Neural cell (in vitro differentiated cells): Measurements from ENCODE around the gene CAPN5. TPM values are rescaled to one million over a fixed set of nuclear protein-coding genes. Genes with fewer than 3 reads are reported as not detected.

ENCODE experiments used
- H2AFZ ChIP-seq: fragments of 200-600, 300-800 bp; sonication (generic), shearing (Covaris generic); 2 replicates; pipeline ENCODE4 v1.6.0; 2014; ENCODE audit warnings: low read depth, mild to moderate bottlenecking, antibody characterized with exemption, low read length, moderate library complexity
- H3F3A ChIP-seq: fragments of 200-600 bp; shearing (Covaris generic); 2 replicates; pipeline ENCODE4 v1.6.1; 2016; ENCODE audit warnings: mild to moderate bottlenecking, moderate library complexity, mixed read lengths, antibody characterized with exemption, low read length; ENCODE audit not compliant: insufficient read depth, poor library complexity, severe bottlenecking
- H3K27ac ChIP-seq: fragments of 200-600, 300-800 bp; sonication (generic), shearing (Covaris generic); 2 replicates; pipeline ENCODE4 v1.5.1; 2014; ENCODE audit warnings: mild to moderate bottlenecking, low read length, moderate library complexity
- H3K27me3 ChIP-seq: fragments of 300-800, 200-600 bp; sonication (generic), shearing (Covaris generic); 2 replicates; pipeline ENCODE4 v1.6.0; 2014; ENCODE audit warnings: mild to moderate bottlenecking, low read depth, low read length, moderate library complexity; ENCODE audit not compliant: insufficient read depth
- H3K36me3 ChIP-seq: fragments of 300-800, 200-600 bp; sonication (generic), shearing (Covaris generic); 2 replicates; pipeline ENCODE4 v1.5.1; 2014; ENCODE audit warnings: mild to moderate bottlenecking, antibody characterized with exemption, low read length, moderate library complexity; ENCODE audit not compliant: insufficient read depth
- H3K4me2 ChIP-seq: fragments of 300-800, 200-600 bp; sonication (generic), shearing (Covaris generic); 2 replicates; pipeline ENCODE4 v1.6.0; 2014; ENCODE audit warnings: mild to moderate bottlenecking, low read length
- H3K4me3 ChIP-seq: fragments of 300-800, 200-600 bp; sonication (generic), shearing (Covaris generic); 2 replicates; pipeline ENCODE4 v1.5.1; 2014; ENCODE audit warnings: mild to moderate bottlenecking, low read length, moderate library complexity
- H3K79me2 ChIP-seq: fragments of 200-600 bp; shearing (Covaris generic); replicated peaks from 2 replicates; pipeline ENCODE4 v1.6.0; 2014; ENCODE audit warnings: mild to moderate bottlenecking, low read length, moderate library complexity; ENCODE audit not compliant: insufficient read depth
- H3K9ac ChIP-seq: fragments of 300-800, 200-600 bp; sonication (generic), shearing (Covaris generic); 2 replicates; pipeline ENCODE4 v1.6.1; 2016; ENCODE audit warnings: mild to moderate bottlenecking, low read length, mixed read lengths
- H3K9me2 ChIP-seq: fragments of 200-600 bp; shearing (Covaris generic); 2 replicates; pipeline ENCODE4 v1.6.1; 2016; ENCODE audit warnings: mild to moderate bottlenecking, low read length, mixed read lengths; ENCODE audit not compliant: insufficient read depth
- H3K9me3 ChIP-seq: fragments of 200-600, 300-800 bp; sonication (generic), shearing (Covaris generic); 2 replicates; pipeline ENCODE4 v1.6.1; 2016; ENCODE audit warnings: mild to moderate bottlenecking, mixed run types, low read length, moderate library complexity, mixed read lengths
- H4K20me1 ChIP-seq: fragments of 200-600 bp; shearing (Covaris generic); 2 replicates; pipeline ENCODE4 v1.6.1; 2016; ENCODE audit warnings: mild to moderate bottlenecking, mixed run types; ENCODE audit not compliant: insufficient read depth
- EP300 ChIP-seq: fragments of 450-650 bp; conservative IDR thresholded peaks from 2 replicates; pipeline ENCODE4 v1.6.1; 2014; ENCODE audit warnings: antibody characterized with exemption, mild to moderate bottlenecking, moderate library complexity; ENCODE audit not compliant: poor library complexity, severe bottlenecking
- EZH2 ChIP-seq: fragments of 200-600, 300-800 bp; shearing (Covaris generic), sonication (generic); IDR thresholded peaks from 2 replicates; pipeline ENCODE4 v1.6.1; 2014; ENCODE audit warnings: antibody characterized with exemption, low read length, borderline replicate concordance, mild to moderate bottlenecking; ENCODE audit not compliant: insufficient read depth, poor library complexity, severe bottlenecking
- MXI1 ChIP-seq: fragments of 450-650 bp; conservative IDR thresholded peaks from 2 replicates; pipeline ENCODE4 v1.6.1; 2014; ENCODE audit warnings: antibody characterized with exemption, mild to moderate bottlenecking; ENCODE audit not compliant: poor library complexity, severe bottlenecking
- POLR2AphosphoS5 ChIP-seq: IDR thresholded peaks from 2 replicates; pipeline ENCODE4 v1.6.1; 2012
- RAD21 ChIP-seq: fragments of 450-650 bp; conservative IDR thresholded peaks from 2 replicates; pipeline ENCODE4 v1.6.1; 2014; ENCODE audit warnings: antibody characterized with exemption, mild to moderate bottlenecking, moderate library complexity
- SMC3 ChIP-seq: fragments of 450-650 bp; conservative IDR thresholded peaks from 2 replicates; pipeline ENCODE4 v1.6.1; 2014; ENCODE audit warnings: antibody characterized with exemption, mild to moderate bottlenecking, moderate library complexity; ENCODE audit not compliant: poor library complexity
- TAF1 ChIP-seq: IDR thresholded peaks from 2 replicates; pipeline ENCODE4 v1.6.1; 2012; ENCODE audit warnings: low read depth
- polyA plus RNA-seq: library from polyadenylated mRNA; depleted of rRNA; stranded (reverse); fragments of >200 nt; gene quantifications from 2 replicates; pipeline ENCODE4 v1.2.3, GENCODE V29; 2014
- TF ChIP-seq, protein P1 (sequence below): fragments of 450-650 bp; IDR thresholded peaks from 2 replicates; pipeline ENCODE4 v1.5.1; 2014; ENCODE audit warnings: antibody characterized with exemption, mild to moderate bottlenecking, moderate library complexity; ENCODE audit not compliant: poor library complexity, severe bottlenecking
- TF ChIP-seq, protein P2 (sequence below): IDR thresholded peaks from 2 replicates; pipeline ENCODE4 v1.6.1; 2012; ENCODE audit warnings: borderline replicate concordance

Gene CAPN5
- polyA plus RNA-seq, 1 donor from 2014 or later: 20.5 TPM

DNA sequence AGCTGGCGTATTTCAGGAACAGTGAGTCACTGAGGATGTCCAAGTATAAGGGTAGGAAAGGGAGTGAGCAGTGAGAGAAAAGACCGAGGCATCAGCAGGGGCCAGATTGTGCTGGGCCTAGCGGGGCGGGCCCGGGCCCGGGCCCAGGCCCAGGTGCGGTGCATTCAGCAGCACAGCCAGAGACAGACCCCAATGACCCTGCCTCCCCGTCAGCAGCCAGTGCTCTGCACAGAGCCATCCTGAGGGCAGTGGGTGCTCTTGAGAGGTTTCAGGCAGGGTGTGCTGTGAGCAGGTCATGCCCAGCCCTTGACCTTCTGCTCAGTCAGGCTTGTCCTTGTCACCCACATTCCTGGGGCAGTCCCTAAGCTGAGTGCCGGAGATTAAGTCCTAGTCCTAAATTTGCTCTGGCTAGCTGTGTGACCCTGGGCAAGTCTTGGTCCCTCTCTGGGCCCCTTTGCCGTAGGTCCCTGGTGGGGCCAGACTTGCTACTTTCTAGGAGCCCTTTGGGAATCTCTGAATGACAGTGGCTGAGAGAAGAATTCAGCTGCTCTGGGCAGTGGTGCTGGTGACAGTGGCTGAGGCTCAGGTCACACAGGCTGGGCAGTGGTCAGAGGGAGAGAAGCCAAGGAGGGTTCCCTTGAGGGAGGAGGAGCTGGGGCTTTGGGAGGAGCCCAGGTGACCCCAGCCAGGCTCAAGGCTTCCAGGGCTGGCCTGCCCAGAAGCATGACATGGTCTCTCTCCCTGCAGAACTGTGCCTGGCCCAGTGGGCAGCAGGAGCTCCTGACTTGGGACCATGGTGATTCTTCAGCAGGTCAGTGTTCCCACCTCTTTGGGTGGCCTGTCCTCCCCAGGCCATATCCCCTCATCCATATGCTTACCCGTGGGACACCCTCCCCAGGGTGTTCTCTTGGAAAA, 63.3 kb downstream of the CAPN5 start:
- no peak overlapping the region for H3K9ac ChIP-seq
- TF ChIP-seq POLR2AphosphoS5 (no peak), RAD21 (no peak), TAF1 (no peak), MXI1 (no peak), EP300 (no peak), SMC3 (no peak), EZH2 (no peak)
- TF ChIP-seq, protein P1, sequence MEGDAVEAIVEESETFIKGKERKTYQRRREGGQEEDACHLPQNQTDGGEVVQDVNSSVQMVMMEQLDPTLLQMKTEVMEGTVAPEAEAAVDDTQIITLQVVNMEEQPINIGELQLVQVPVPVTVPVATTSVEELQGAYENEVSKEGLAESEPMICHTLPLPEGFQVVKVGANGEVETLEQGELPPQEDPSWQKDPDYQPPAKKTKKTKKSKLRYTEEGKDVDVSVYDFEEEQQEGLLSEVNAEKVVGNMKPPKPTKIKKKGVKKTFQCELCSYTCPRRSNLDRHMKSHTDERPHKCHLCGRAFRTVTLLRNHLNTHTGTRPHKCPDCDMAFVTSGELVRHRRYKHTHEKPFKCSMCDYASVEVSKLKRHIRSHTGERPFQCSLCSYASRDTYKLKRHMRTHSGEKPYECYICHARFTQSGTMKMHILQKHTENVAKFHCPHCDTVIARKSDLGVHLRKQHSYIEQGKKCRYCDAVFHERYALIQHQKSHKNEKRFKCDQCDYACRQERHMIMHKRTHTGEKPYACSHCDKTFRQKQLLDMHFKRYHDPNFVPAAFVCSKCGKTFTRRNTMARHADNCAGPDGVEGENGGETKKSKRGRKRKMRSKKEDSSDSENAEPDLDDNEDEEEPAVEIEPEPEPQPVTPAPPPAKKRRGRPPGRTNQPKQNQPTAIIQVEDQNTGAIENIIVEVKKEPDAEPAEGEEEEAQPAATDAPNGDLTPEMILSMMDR: no peak
- TF ChIP-seq, protein P2, sequence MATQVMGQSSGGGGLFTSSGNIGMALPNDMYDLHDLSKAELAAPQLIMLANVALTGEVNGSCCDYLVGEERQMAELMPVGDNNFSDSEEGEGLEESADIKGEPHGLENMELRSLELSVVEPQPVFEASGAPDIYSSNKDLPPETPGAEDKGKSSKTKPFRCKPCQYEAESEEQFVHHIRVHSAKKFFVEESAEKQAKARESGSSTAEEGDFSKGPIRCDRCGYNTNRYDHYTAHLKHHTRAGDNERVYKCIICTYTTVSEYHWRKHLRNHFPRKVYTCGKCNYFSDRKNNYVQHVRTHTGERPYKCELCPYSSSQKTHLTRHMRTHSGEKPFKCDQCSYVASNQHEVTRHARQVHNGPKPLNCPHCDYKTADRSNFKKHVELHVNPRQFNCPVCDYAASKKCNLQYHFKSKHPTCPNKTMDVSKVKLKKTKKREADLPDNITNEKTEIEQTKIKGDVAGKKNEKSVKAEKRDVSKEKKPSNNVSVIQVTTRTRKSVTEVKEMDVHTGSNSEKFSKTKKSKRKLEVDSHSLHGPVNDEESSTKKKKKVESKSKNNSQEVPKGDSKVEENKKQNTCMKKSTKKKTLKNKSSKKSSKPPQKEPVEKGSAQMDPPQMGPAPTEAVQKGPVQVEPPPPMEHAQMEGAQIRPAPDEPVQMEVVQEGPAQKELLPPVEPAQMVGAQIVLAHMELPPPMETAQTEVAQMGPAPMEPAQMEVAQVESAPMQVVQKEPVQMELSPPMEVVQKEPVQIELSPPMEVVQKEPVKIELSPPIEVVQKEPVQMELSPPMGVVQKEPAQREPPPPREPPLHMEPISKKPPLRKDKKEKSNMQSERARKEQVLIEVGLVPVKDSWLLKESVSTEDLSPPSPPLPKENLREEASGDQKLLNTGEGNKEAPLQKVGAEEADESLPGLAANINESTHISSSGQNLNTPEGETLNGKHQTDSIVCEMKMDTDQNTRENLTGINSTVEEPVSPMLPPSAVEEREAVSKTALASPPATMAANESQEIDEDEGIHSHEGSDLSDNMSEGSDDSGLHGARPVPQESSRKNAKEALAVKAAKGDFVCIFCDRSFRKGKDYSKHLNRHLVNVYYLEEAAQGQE: no peak
- H3K9me2 ChIP-seq: no peaks in the 10 kb centered on the region
- no peaks in the 10 kb centered on the region for H3K9me3 ChIP-seq
- H2AFZ ChIP-seq: no peak overlapping the region
- no peaks in the 10 kb centered on the region for H3K79me2 ChIP-seq
- H4K20me1 ChIP-seq: no peaks in the 10 kb centered on the region
- H3K27ac ChIP-seq: no peak overlapping the region
- no peak overlapping the region for H3K4me3 ChIP-seq
- no peaks in the 10 kb centered on the region for H3F3A ChIP-seq
- no peak overlapping the region for H3K4me2 ChIP-seq
- no peaks in the 10 kb centered on the region for H3K36me3 ChIP-seq
- no peaks in the 10 kb centered on the region for H3K27me3 ChIP-seq

DNA sequence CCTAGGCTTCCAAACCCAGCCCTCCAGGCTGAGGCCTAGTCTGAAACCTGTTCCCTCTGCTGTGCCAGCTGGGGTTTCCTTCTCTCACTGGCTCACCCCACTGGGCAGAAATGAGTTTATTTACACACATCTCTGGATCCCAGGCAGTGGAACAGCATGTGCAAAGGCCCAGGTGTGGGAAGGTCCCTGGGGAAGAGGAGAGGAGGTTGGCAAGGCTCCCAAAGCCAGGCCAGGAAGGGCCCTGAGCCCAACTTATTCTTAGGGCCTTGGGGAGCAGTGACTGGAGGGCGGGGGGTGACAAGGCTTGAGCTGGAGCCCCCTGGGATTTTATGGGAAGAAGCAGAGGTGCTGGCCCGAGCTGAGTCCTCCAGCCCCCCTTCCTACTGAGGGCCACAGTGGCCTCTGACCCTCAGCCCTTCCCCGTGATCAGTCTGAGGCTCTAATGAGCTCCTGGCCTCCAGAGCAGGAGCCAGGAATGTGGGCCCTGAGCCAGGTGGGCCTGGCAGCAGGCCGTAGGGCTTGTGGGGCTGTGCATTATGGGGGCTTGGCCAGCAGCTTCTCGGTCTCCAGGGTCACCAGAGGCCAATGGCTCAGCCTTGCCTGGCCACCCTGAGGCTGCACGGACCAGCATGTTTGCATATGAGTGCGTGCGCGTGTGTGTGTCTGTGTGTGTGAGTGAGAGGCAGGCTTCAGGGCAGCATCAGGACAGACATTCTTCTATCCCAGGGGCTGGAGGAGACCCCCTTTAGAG, 64.2 kb downstream of the CAPN5 start:
- H3K27ac ChIP-seq: no peak overlapping the region
- no peaks in the 10 kb centered on the region for H3K9me3 ChIP-seq
- no peak overlapping the region for H3K9ac ChIP-seq

More for the DNA sequence above, 64.2 kb downstream of the CAPN5 start:
- Histone ChIP-seq H3K36me3 (no peaks in the 10 kb centered on the region), H4K20me1 (no peaks in the 10 kb centered on the region), H3K4me3 (no peak overlapping the region), H3K27me3 (no peaks in the 10 kb centered on the region), H3F3A (no peaks in the 10 kb centered on the region), H3K4me2 (no peak overlapping the region), H3K9me2 (no peaks in the 10 kb centered on the region), H2AFZ (no peak overlapping the region), H3K79me2 (no peaks in the 10 kb centered on the region)
- TF ChIP-seq EZH2 (no peak), EP300 (no peak), POLR2AphosphoS5 (no peak), TAF1 (no peak), MXI1 (no peak), SMC3 (no peak), RAD21 (no peak)
- TF ChIP-seq, protein P2: no peak
- TF ChIP-seq, protein P1: no peak
